Karpas-422 (cell line): ENCODE measurements around the gene ERC2. TPM values are rescaled to one million over a fixed set of nuclear protein-coding genes. Genes with fewer than 3 reads are reported as not detected.

Experiments
- DNase-seq: peaks from one replicate; pipeline ENCODE4 v3.0.0-alpha.2; 2015
- H2AFZ ChIP-seq: fragments of 200-600 bp; sonication (generic); 2 replicates; pipeline ENCODE4 v1.6.1; 2014; ENCODE audit warnings: antibody characterized with exemption, low read length, mixed read lengths
- H3K27ac ChIP-seq: fragments of 200-600 bp; sonication (generic); 2 replicates; pipeline ENCODE4 v1.5.1; 2014; ENCODE audit warnings: mild to moderate bottlenecking, low read length, moderate library complexity
- H3K27me3 ChIP-seq: fragments of 200-600 bp; sonication (generic); 2 replicates; pipeline ENCODE4 v1.6.1; 2014; ENCODE audit warnings: low read length, mixed read lengths
- H3K36me3 ChIP-seq: fragments of 200-600 bp; sonication (generic); 2 replicates; pipeline ENCODE4 v1.6.1; 2014; ENCODE audit warnings: low read length, mixed read lengths; ENCODE audit not compliant: insufficient read depth
- H3K4me1 ChIP-seq: fragments of 200-600 bp; sonication (generic); 2 replicates; pipeline ENCODE4 v1.6.1; 2014; ENCODE audit warnings: mild to moderate bottlenecking, low read length, mixed read lengths
- H3K4me2 ChIP-seq: fragments of 200-600 bp; sonication (generic); 2 replicates; pipeline ENCODE4 v1.6.1; 2014; ENCODE audit warnings: low read length, low read depth, mild to moderate bottlenecking; ENCODE audit not compliant: poor library complexity, severe bottlenecking
- H3K4me3 ChIP-seq: fragments of 200-600 bp; sonication (generic); 2 replicates; pipeline ENCODE4 v1.5.1; 2014; ENCODE audit warnings: mild to moderate bottlenecking, antibody characterized with exemption, low read length, mixed read lengths
- H3K79me2 ChIP-seq: fragments of 200-600 bp; sonication (generic); 2 replicates; pipeline ENCODE4 v1.6.1; 2014; ENCODE audit warnings: mild to moderate bottlenecking, low read length, mixed read lengths
- H3K9ac ChIP-seq: fragments of 200-600 bp; sonication (generic); 2 replicates; pipeline ENCODE4 v1.6.0; 2014; ENCODE audit warnings: low read length
- H3K9me2 ChIP-seq: fragments of 200-600 bp; sonication (generic), shearing (Covaris generic); replicated peaks from 2 replicates; pipeline ENCODE4 v1.6.0; 2014; ENCODE audit warnings: mild to moderate bottlenecking, low read length, moderate library complexity; ENCODE audit not compliant: insufficient read depth
- H3K9me3 ChIP-seq: fragments of 300-700, 200-600 bp; sonication (generic); 2 replicates; pipeline ENCODE4 v1.6.1; 2014; ENCODE audit warnings: low read length, mixed read lengths
- H4K20me1 ChIP-seq: fragments of 200-600 bp; sonication (generic); 2 replicates; pipeline ENCODE4 v1.6.1; 2014; ENCODE audit warnings: mild to moderate bottlenecking, antibody characterized with exemption, low read length, low read depth; ENCODE audit not compliant: insufficient read depth
- total RNA-seq: library from RNA; depleted of rRNA; stranded (reverse); fragments of >200 nt; shearing (Covaris generic); gene quantifications from 2 replicates; pipeline ENCODE4 v1.2.3, GENCODE V29; 2014; ENCODE audit warnings: low replicate concordance

Gene ERC2
- total RNA-seq, 1 experiment from 2014 or later, result 3.7 TPM

DNA sequence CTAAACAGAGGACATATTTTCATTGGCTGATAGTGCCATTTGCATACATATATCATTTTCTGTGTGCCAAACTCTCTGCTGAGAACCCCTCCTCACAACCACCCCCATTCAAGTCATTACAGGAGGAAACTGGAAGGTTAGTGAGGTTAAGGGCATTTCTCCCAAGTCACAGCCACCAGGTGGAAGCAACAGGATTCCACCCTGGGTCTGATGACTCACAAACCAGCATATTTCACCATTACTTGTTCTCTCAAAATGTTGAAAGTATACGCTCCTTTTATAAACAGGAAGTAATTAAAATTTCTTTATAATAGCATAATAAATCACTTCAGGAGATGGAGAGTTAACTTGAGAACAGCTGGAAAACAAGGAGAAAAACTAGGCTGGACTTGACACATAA, 582.5 kb downstream of the ERC2 start:
- no peak overlapping the region for H3K9ac ChIP-seq
- no peaks in the 10 kb centered on the region for H3K27me3 ChIP-seq
- H3K27ac ChIP-seq, result no peak overlapping the region
- no peaks in the 10 kb centered on the region for H3K9me2 ChIP-seq
- H3K4me3 ChIP-seq, result no peak overlapping the region
- H3K9me3 ChIP-seq, result no peaks in the 10 kb centered on the region
- H4K20me1 ChIP-seq, result no peaks in the 10 kb centered on the region
- no peak overlapping the region for H2AFZ ChIP-seq
- no peak for DNase-seq
- H3K4me2 ChIP-seq, result no peak overlapping the region
- H3K36me3 ChIP-seq, result no peaks in the 10 kb centered on the region
- H3K79me2 ChIP-seq, result no peaks in the 10 kb centered on the region
- H3K4me1 ChIP-seq, result peaks cover 14% of the 10 kb centered on the region

DNA sequence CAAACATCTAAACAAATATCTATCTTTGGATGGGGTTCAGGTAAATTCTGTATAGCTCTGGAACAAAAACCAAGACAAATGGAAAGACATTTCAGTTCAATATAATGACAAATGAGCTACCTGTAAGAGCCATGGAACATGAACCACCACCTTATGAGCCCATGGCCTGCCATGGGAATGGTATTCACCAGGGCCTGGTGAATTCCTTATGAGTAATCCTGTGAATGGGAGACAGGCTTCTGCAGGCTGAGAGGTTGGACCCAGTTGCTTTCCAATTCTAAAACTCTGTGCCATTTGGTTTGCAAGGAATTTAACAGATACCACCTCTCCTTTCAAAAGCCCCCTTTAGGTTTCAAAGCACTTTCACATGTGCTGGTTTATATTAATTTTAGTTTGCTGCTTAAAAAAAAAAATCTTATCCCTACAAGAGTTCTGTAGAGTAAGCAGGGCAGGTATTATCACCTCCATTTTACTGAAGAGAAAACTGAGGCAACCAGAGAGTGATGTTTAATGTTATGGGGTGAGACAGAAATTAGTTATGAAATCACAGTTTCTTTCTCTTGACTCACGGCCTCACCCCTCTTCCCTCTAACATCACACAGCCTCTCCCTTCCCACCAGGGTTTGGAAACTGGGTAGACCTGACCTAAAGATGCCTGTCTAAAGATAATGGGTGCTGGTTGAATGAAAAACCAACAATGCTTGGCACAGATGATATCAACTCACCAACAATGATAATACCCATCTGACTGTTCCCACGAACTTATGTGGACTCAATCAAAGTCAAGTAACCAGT, 583.6 kb downstream of the ERC2 start:
- Histone ChIP-seq H3K27me3 (no peaks in the 10 kb centered on the region), H3K9me2 (no peaks in the 10 kb centered on the region), H3K4me2 (no peak overlapping the region), H3K36me3 (no peaks in the 10 kb centered on the region), H4K20me1 (no peaks in the 10 kb centered on the region), H3K9ac (no peak overlapping the region), H3K4me3 (no peak overlapping the region), H3K27ac (no peak overlapping the region), H3K9me3 (no peaks in the 10 kb centered on the region), H3K79me2 (no peaks in the 10 kb centered on the region), H2AFZ (no peak overlapping the region), H3K4me1 (peaks cover 15% of the 10 kb centered on the region)
- DNase-seq, result no peak

DNA sequence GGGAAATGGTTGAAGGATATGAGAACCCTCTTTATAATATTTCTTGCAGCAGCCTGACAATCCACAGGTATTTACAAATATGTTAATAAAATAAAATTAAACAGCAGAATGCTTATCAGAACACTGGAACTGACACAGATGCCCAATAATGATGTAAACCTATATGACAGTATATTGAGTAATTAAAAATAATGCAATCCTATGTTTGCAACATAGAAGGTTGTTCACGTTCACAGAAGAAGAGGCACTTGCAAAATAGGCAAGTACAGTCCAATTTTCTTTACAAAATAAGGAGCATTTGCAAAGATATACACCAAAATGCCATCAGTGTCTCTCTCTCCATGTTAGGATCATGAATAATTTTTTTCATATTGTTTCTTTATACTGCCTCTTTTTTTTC, 584.2 kb downstream of the ERC2 start:
- H2AFZ ChIP-seq, result no peak overlapping the region
- H3K36me3 ChIP-seq, result no peaks in the 10 kb centered on the region
- H4K20me1 ChIP-seq, result no peaks in the 10 kb centered on the region
- DNase-seq, result no peak
- H3K27ac ChIP-seq, result no peak overlapping the region
- no peaks in the 10 kb centered on the region for H3K9me2 ChIP-seq
- H3K4me3 ChIP-seq, result no peak overlapping the region
- no peaks in the 10 kb centered on the region for H3K79me2 ChIP-seq
- H3K27me3 ChIP-seq, result no peaks in the 10 kb centered on the region
- H3K9me3 ChIP-seq, result no peaks in the 10 kb centered on the region
- H3K4me1 ChIP-seq, result peaks cover 22% of the 10 kb centered on the region
- no peak overlapping the region for H3K9ac ChIP-seq
- no peak overlapping the region for H3K4me2 ChIP-seq

DNA sequence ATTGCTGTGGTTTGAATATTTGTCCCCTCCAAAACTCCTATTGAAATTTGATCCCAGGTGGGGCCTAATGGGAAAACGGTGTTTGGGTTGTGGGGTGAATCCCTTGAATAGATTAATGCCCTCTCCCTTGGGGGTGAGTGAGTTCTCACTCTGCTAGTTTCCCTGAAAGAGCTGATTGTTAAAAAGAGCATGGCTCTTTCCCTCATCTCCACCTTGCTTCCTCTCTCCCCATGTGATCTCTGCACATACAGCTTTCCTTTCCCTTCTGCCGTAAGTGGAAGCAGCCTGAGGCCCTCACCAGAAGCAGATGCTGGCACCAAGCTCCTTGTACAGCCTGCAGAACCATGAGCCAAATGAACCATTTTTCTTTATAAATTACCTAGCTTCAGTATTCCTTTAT, 586.3 kb downstream of the ERC2 start:
- H4K20me1 ChIP-seq, result no peaks in the 10 kb centered on the region
- no peaks in the 10 kb centered on the region for H3K79me2 ChIP-seq
- H3K36me3 ChIP-seq, result no peaks in the 10 kb centered on the region

DNA sequence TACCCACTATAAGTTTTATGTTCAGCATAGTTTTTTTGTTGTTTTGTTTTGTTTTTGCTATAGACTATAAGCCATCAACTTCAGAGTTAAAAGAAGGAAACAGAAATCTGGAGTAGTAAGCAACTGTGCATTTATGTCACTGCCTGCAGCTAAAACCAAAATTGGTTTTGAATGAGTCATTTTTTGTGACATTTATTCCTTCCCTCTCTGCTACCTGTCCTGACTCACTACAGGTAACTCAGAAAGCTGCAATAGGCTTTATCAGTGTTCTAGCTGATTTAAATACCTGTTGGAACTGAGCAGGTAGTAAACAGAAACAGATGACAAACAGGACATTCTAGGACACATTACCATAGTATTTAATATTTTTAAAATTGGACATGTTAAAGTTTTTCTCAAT, 587.9 kb downstream of the ERC2 start:
- H3K9ac ChIP-seq, result no peak overlapping the region
- DNase-seq, result no peak
- peaks cover 13% of the 10 kb centered on the region for H3K4me1 ChIP-seq
- H4K20me1 ChIP-seq, result no peaks in the 10 kb centered on the region
- no peak overlapping the region for H3K27ac ChIP-seq
- H3K9me2 ChIP-seq, result no peaks in the 10 kb centered on the region
- no peaks in the 10 kb centered on the region for H3K79me2 ChIP-seq
- no peaks in the 10 kb centered on the region for H3K9me3 ChIP-seq
- no peaks in the 10 kb centered on the region for H3K36me3 ChIP-seq
- H3K4me3 ChIP-seq, result no peak overlapping the region
- no peak overlapping the region for H2AFZ ChIP-seq
- no peaks in the 10 kb centered on the region for H3K27me3 ChIP-seq
- no peak overlapping the region for H3K4me2 ChIP-seq

More for the DNA sequence above, 586.3 kb downstream of the ERC2 start:
- no peak overlapping the region for H3K4me2 ChIP-seq
- no peak for DNase-seq
- H3K9me2 ChIP-seq, result no peaks in the 10 kb centered on the region
- no peak overlapping the region for H3K9ac ChIP-seq
- no peak overlapping the region for H3K4me3 ChIP-seq
- H3K4me1 ChIP-seq, result peaks cover 13% of the 10 kb centered on the region
- H3K9me3 ChIP-seq, result no peaks in the 10 kb centered on the region
- H3K27me3 ChIP-seq, result no peaks in the 10 kb centered on the region
- no peak overlapping the region for H2AFZ ChIP-seq
- no peak overlapping the region for H3K27ac ChIP-seq

DNA sequence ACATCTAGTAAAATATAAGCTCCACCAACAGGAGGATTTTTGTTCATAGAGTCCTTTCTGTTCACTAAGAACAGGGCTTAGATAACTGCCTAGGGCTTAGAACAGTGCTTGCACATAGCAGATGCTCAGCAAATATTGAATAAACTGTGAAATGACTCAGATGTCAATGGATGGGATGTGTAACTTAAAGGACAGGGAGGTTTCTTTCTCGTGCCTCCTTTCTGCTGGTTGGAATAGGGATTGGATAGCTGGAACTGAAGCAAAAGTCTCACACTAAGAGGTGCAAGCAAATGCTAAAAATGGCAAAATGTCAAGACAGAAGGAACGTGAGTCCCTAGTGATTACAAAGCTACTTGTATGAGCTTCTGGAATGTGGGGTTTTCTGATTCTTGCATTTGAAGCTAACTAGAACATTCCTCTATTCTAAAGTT, 588.4 kb downstream of the ERC2 start:
- no peaks in the 10 kb centered on the region for H3K79me2 ChIP-seq
- H3K4me2 ChIP-seq, result no peak overlapping the region

DNA sequence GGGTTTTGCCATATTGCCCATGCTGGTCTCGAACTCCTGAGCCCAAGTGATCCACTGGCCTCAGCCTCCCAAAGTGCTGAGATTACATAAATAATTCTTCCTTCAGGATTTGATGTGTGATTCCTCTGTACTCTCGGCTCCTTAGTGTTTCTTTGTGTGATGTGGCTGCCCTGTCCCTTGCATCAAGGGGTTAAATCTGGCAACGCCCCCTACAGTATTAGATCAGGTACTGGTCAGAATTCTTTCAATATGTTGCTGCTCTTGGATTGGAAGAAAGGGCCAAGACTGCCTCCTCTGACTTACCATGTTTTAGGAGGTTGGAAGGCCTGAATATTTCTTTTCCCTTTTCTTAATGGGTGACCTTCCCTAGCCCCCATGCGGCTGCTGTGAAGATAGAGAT, 590.6 kb downstream of the ERC2 start:
- H3K4me3 ChIP-seq, result no peak overlapping the region
- no peak overlapping the region for H3K9ac ChIP-seq
- DNase-seq, result peak; percentile 53
- peaks cover 13% of the 10 kb centered on the region for H3K4me1 ChIP-seq
- no peaks in the 10 kb centered on the region for H3K36me3 ChIP-seq
- H3K9me3 ChIP-seq, result no peaks in the 10 kb centered on the region
- no peaks in the 10 kb centered on the region for H4K20me1 ChIP-seq
- no peaks in the 10 kb centered on the region for H3K9me2 ChIP-seq
- no peaks in the 10 kb centered on the region for H3K27me3 ChIP-seq
- H2AFZ ChIP-seq, result no peak overlapping the region
- no peak overlapping the region for H3K4me2 ChIP-seq
- H3K27ac ChIP-seq, result no peak overlapping the region
- H3K79me2 ChIP-seq, result no peaks in the 10 kb centered on the region

More for the DNA sequence above, 588.4 kb downstream of the ERC2 start:
- no peaks in the 10 kb centered on the region for H4K20me1 ChIP-seq
- no peaks in the 10 kb centered on the region for H3K9me2 ChIP-seq
- H3K9ac ChIP-seq, result no peak overlapping the region
- DNase-seq, result no peak
- H3K9me3 ChIP-seq, result no peaks in the 10 kb centered on the region
- H2AFZ ChIP-seq, result no peak overlapping the region
- H3K4me3 ChIP-seq, result no peak overlapping the region
- H3K27ac ChIP-seq, result no peak overlapping the region
- no peaks in the 10 kb centered on the region for H3K27me3 ChIP-seq
- no peaks in the 10 kb centered on the region for H3K36me3 ChIP-seq
- H3K4me1 ChIP-seq, result peaks cover 13% of the 10 kb centered on the region

DNA sequence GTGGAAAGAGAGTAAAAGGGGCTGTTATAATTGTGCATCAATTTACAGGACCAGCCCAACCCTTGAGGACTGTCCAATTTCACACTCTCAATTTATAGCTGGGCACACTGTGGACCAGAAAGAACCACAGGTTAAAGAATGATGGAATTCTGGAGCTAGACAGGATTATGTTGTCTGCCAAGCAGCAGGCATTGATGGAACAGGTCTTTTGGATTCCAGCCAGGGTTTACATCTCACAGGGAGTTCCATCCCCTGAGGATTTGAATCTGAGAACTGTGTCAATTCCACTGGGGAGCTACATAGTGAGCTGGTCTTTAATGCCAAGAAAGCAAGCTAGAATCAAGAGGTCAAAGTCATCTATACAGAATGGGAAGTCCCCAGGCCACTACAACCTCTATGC, 591.7 kb downstream of the ERC2 start:
- Histone ChIP-seq H3K9me3 (no peaks in the 10 kb centered on the region), H3K9ac (no peak overlapping the region), H4K20me1 (no peaks in the 10 kb centered on the region), H2AFZ (no peak overlapping the region), H3K27ac (no peak overlapping the region), H3K4me1 (peaks cover 13% of the 10 kb centered on the region), H3K4me3 (no peak overlapping the region), H3K27me3 (no peaks in the 10 kb centered on the region), H3K79me2 (no peaks in the 10 kb centered on the region), H3K4me2 (no peak overlapping the region), H3K9me2 (no peaks in the 10 kb centered on the region), H3K36me3 (no peaks in the 10 kb centered on the region)
- DNase-seq, result no peak
